GM21619 (cell line): ENCODE data around the gene PID1.

Source experiments
- ATAC-seq: cut with Tn5 transposase; IDR thresholded peaks from one replicate; pipeline ENCODE4 v1.9.1; 2021; ENCODE audit not compliant: unreplicated experiment

PID1 gene

GRCh38 chr2:229170916-229171315 lies 100.2 kb downstream of the PID1 start:
- ATAC-seq = no peak

DNA sequence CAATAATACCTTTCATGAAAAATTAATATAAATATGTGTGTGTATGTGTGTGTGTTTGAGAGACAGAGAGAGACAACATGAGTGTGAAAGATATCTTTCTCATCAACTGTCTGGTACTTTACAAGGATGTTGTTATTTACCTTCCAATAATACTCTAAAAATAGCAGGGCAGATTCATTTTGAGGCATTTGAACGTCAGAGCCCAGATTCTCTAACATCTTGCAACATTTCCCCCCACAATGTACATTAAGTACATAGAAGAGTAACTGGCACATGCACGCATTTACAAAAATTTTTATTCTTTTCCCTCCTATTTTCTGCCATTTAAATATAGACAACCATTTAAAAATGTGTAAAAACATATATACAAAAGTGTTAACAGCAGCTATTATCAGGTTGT lies 100.9 kb downstream of the PID1 start:
- ATAC-seq = no peak

DNA sequence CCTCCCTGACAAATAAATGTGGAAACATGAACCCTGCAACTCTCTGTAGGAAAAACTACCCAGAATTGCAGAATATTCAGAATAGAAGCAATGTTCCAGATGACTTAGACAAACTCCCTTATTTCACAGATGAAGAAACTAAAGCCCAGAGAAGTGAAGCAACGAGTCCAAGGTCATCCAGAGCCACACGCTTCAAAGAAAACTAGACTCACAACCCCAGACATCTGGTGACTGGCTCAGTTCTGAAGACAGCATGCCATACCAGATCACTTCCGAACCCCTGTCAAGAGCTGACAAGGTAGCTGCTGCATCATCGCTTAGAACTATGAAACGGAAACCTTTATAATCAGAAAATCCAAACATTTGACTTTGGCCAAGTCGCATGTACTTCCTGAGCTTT lies 101.3 kb downstream of the PID1 start:
- no peak for ATAC-seq

GRCh38 chr2:229164545-229165249 lies 106.4 kb downstream of the PID1 start:
- no peak for ATAC-seq

DNA sequence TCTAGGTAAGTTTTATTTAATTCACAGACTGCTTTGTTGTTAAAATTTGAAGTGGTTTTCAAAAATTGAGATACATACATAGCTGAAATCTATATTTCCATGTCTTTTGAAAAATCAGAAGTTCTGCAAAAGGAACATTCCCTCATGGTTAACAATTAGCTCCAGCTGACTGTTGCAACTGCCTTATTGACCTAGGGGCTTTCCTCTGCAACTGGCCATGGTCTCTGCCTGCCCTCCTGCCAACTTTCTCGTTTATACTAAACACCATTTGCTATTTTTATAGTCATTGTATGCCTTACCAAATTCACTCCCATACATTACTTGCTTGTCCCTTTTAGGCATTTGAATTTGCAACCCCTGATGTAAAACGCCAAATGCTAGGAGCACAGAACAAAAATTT lies 107.2 kb downstream of the PID1 start:
- no peak for ATAC-seq

DNA sequence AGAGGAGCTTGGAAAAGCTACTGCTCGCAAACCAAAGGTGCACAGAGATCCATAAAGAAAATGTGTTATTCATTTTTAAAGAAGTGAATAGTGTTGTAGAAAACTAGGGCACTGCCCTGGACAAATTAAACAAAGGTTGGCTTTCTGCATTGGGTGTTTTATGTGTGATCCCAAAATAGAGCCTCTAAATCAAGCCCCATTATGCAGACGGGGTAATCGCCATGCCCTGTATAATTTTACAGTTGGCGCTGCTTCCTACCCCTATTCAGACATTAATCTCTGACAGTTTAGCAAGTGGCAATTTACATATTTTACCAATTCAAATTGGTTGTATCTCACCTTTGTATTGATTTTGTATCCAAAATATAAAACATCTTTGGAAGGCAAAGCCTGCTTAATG lies 109.1 kb downstream of the PID1 start:
- no peak for ATAC-seq

DNA sequence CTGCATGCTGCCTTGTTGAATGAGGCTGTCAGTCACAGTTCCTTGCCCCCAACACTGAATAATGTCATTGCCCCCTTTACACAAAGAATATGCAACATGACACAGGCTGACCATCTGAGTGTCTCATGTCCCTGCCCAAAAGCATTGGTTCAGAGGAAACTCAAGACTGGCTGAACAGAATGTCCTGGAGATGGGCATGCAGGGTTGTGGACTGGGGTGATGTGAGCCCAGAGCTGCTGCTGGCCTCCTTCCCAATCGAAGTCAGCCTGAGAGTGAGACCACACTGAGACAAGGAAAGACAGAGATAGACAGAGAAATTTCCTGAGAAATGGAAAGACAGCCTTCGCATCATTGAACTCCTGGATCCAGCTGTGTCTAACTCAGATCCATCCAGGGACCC lies 110.1 kb downstream of the PID1 start:
- no peak for ATAC-seq

- ATAC-seq = no peak
Observed at GRCh38 chr2:229160180-229160579, 110.9 kb downstream of the PID1 start.

DNA sequence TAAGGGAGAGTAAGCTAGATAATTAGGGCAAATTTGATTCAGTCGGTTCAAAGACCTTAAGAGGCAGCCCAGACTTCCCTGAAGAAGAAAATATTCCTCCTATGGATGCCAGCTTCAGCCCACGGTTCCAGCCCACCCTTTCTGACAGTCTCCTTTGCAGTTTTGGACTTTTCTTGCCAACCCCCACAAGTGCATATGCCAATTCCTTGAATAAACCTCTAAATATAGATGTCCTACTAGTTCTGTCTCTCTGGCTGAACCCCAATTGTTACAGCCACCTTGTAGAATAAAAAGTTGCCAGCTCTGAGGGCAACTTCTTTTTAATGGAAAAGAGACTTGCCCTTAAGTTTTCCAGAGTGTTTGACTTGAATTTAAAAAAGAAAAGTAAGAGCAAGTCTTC lies 111.7 kb downstream of the PID1 start:
- ATAC-seq = no peak

DNA sequence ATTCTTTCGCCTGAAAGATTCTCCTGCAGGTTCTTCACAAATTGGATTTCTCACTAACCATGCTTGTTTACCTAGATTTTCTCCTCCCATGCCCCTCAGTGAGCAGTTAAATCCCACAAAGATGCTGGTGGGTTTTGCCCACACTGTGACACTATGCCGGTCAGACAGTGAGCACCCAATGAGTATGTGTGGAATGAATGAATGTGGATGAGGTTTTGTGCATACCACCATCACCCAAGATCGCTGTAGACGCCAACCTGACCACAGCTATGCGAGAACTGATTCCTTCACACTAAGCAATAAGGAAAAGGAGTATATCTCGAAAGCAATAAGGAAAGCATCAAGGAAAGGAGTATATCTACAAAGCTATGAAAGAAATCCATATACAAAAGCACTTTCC lies 116.7 kb downstream of the PID1 start:
- no peak for ATAC-seq

- no peak for ATAC-seq
Observed at GRCh38 chr2:229153951-229154350, 117.1 kb downstream of the PID1 start.

DNA sequence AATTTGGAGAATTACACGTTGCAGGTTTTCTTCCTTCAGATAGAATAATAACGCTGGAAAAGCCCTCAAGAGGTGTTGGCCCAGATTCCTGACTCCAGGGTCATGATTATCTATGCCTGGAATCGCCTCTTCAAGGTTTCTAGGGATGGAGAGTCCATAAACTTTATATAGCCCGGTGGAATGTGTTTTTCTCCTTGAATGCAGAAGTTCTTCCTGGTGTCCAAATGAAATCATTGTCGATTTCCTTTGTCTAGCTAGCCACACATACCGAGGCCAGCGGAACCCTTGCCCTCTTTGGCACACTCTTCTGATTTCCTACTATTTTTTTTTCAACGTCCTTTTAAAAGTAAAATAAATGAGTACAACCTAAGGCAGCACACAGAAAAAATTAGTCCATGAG lies 117.8 kb downstream of the PID1 start:
- ATAC-seq = no peak

GRCh38 chr2:229152674-229153073 lies 118.4 kb downstream of the PID1 start:
- no peak for ATAC-seq

DNA sequence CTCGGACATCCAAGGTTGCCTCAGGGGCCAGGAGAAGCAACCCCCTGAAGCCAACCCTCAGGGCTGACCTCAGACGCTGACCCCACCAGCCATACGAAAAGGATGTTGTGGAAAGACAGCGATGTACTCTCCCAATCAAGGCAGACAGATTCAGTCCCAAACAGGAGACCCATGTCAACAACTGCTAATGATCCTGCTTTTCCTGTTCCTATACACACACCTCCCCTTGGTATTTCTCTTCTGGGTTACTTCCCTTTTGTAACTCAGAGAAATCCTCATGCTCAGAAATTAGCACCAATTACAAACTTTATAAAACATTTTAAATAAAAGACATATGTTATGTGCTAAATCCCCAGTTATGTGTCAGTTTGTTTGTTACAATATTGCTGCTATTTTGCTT lies 120.8 kb downstream of the PID1 start:
- ATAC-seq = no peak

- no peak for ATAC-seq
Observed at GRCh38 chr2:229141424-229142025, 129.6 kb downstream of the PID1 start.

- ATAC-seq = no peak
Observed at GRCh38 chr2:229137639-229138038, 133.4 kb downstream of the PID1 start.

- no peak for ATAC-seq
Observed at GRCh38 chr2:229137066-229137465, 134.0 kb downstream of the PID1 start.

DNA sequence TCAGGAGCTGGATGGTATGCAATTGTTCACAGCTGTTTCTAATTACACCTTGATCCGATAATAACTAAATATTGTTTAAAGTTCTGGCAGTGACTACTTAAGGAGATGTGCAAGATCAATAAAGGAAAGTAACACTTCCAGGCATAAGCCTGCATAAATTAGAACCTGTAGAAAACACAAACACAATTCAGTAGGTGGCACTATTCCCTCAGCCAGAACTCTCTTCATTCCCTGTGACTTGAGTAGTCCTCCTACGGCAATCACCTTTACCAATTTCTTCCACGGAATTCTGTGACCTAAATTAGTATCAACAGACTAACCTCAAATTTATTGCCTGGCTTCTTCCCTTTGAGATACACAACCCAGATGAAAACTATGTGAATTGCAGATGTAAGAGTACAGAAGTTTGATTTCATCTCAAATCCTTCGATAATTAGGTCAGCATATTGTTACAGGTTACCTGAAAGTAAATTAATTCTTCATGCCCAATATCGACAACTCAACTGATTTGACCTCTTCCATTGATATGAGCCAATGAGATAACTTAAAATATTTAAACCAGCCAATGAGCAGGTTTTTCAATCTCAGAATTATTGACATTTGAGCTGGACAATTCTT lies 137.8 kb downstream of the PID1 start:
- ATAC-seq = no peak

GRCh38 chr2:229132236-229132635 lies 138.9 kb downstream of the PID1 start:
- no peak for ATAC-seq

DNA sequence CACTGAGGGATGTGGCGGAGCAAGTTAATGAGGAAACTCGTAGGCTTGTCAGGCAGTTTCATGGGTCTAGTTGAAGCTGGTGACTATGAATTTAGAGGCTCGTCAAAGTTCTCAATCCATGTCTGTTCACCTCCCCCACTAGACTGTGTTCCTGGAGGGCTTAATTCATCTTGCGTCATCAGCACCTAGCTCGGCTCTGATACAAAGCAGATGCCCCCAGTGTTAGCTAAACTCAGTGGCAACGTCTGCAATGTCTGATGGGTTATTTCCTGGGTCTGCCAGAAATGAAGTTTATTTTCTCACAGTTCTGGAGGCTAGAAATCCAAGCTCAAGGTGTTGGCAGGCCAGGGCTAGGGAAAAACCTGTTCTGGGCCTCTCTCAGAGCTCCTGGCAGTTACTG lies 140.6 kb downstream of the PID1 start:
- no peak for ATAC-seq

DNA sequence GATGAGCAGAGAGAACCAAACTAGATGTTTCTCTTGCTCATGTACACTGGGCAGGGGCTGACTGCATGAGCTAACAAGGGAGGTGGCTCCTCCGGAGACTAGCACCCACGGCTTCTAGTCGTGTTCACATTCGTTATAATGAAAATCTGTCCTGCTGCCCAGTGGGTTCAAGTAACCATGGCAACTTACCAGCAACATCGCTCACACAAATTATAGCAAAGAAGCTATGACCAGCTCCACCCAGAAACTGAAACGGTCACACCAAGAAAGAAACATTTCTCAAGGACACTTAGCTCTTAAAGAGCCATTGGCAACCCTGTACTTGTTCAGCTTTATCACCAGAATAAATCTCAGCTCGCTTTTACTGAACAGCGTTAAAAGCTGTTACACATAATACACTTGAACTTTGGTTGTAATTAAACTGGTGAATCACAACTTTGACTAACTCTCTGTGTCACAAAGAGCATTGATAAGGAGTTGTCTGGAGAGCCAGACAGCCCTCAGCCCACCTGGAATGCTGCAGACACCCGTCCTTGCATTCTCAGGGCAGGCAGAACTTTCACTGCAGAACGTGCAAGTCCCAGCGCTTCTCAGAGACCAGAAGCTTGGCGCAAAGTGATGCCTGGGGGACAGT lies 141.2 kb downstream of the PID1 start:
- no peak for ATAC-seq

DNA sequence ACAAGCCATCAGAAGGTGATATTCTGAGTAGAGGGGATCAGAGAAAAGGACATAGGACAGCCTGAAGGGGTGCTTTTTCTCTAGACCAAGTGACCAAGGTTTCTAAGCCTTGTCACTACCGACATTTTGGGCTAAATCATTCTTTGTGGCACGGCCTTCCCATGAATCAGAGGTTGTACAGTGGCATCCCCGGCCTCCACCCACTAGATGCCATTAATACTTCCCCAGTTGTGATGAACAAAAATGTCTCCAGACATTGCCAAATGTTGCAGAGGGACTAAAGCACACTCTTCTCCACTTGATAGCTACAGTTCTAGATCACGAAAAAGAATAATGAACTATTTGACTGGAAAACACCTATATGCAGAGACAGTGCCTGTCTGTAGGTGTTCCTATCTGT lies 143.6 kb downstream of the PID1 start:
- no peak for ATAC-seq
